ENCODE results near the gene OR2Y1. TPM values are rescaled to one million over a fixed set of nuclear protein-coding genes. Genes with fewer than 3 reads are reported as not detected.
"Not testable (repeated sequence)": the region's sequence is repeated elsewhere in the genome, so short reads cannot be mapped to it uniquely, and the experiment has no call there.

OR2Y1 gene
- total RNA-seq, 1 donor, result not detected

- H3K9me3 ChIP-seq (ENCODE audit: low read depth, low read length), result no peaks in the 10 kb centered on the region
- H3K4me3 ChIP-seq (ENCODE audit: low read length), result no peak overlapping the region
- H3K27me3 ChIP-seq (ENCODE audit: insufficient read depth, low read length), result peaks cover 3% of the 10 kb centered on the region
- H3K4me1 ChIP-seq (ENCODE audit: insufficient read depth, low read length), result no peaks in the 10 kb centered on the region
Measured at GRCh38 chr5:180703912-180704311, 35.9 kb downstream of the OR2Y1 start.

DNA sequence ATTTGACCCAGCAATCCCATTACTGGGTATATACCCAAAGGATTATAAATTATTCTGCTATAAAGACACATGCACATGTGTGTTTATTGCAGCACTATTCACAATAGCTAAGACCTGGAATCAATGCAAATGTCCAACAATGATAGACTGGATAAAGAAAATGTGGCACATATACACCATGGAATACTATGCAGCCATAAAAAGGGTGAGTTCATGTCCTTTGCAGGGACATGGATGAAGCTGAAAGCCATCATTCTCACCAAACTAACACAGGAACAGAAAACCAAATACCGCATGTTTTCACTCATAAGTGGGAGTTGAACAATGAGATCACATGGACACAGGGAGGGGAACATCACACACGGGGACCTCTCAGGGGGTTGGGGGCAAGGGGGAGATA lies 36.5 kb downstream of the OR2Y1 start:
- H3K9me3 ChIP-seq (ENCODE audit: low read depth, low read length); H3K4me1 ChIP-seq (ENCODE audit: insufficient read depth, low read length); H3K4me3 ChIP-seq (ENCODE audit: low read length); H3K27me3 ChIP-seq (ENCODE audit: insufficient read depth, low read length): not testable (repeated sequence)

DNA sequence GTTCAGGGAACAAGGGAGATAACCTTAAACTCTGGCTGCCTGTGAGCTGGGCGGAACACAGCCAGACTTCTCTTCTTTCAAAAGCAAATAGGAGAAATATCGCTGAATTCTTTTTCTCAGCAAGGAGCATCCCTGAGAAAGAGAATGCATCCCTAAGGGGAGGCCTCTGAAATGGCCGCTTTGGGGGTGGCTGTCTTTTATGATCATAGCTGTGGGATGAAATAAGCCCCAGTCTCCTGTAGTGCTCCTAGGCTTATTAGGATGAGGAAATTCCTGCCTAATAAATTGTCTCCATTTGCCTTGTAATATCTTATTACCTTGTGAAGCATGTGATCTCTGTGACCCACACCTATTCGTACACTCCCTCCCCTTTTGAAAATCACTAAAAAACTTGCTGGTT lies 39.4 kb downstream of the OR2Y1 start:
- H3K4me1 ChIP-seq (ENCODE audit: insufficient read depth, low read length); H3K9me3 ChIP-seq (ENCODE audit: low read depth, low read length); H3K27me3 ChIP-seq (ENCODE audit: insufficient read depth, low read length); H3K4me3 ChIP-seq (ENCODE audit: low read length): not testable (repeated sequence)

- Histone ChIP-seq H3K4me1 (ENCODE audit: insufficient read depth, low read length) (no peaks in the 10 kb centered on the region), H3K27me3 (ENCODE audit: insufficient read depth, low read length) (peaks cover 3% of the 10 kb centered on the region), H3K4me3 (ENCODE audit: low read length) (no peak overlapping the region), H3K9me3 (ENCODE audit: low read depth, low read length) (no peaks in the 10 kb centered on the region)
Measured at GRCh38 chr5:180699042-180699441, 40.8 kb downstream of the OR2Y1 start.

GRCh38 chr5:180696116-180696515 lies 43.7 kb downstream of the OR2Y1 start:
- no peak overlapping the region for H3K4me3 ChIP-seq (ENCODE audit: low read length)
- peaks cover 1% of the 10 kb centered on the region for H3K4me1 ChIP-seq (ENCODE audit: insufficient read depth, low read length)
- no peaks in the 10 kb centered on the region for H3K27me3 ChIP-seq (ENCODE audit: insufficient read depth, low read length)
- H3K9me3 ChIP-seq (ENCODE audit: low read depth, low read length), result no peaks in the 10 kb centered on the region

DNA sequence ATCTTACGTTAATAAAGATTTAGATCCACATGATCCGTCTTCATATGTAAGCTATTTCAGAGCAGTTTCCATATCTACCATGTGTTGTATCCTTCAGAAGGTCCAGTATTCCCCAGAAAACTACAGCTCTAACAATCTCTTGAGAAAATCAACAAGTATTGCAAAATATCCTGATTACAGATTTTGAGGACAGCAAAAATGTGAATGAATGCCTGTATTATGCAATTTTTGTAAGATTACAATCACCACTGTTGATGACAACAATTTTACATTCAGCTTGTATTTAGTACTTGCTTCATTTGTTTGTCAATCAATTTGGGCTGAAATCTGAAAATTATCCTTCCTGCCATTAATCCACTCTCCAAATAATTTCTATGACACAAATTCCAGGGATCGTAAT lies 47.4 kb downstream of the OR2Y1 start:
- H3K4me3 ChIP-seq (ENCODE audit: low read length), result no peak overlapping the region
- H3K4me1 ChIP-seq (ENCODE audit: insufficient read depth, low read length), result peaks cover 10% of the 10 kb centered on the region
- no peaks in the 10 kb centered on the region for H3K27me3 ChIP-seq (ENCODE audit: insufficient read depth, low read length)
- no peaks in the 10 kb centered on the region for H3K9me3 ChIP-seq (ENCODE audit: low read depth, low read length)

DNA sequence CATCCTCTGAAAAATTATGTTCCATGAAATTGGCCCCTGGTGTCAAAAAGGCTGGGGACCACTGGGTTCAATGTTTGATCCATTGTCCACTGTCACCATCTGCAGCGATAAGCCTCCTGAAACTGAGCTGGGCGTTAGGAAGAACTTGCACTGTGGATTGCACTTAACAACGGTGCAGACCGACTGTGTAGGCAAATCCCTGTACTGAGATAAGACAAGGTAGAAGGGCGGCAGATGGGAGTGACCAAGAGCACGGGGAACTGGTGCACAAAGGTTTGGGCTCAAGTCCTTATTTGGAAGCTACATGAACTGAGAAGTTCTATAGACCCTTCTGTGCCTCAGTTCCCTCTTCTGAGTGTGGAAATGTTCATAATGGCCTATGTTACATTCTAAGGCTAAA lies 48.8 kb downstream of the OR2Y1 start:
- Histone ChIP-seq H3K27me3 (ENCODE audit: insufficient read depth, low read length) (no peaks in the 10 kb centered on the region), H3K4me1 (ENCODE audit: insufficient read depth, low read length) (peaks cover 10% of the 10 kb centered on the region), H3K4me3 (ENCODE audit: low read length) (no peak overlapping the region), H3K9me3 (ENCODE audit: low read depth, low read length) (no peaks in the 10 kb centered on the region)

DNA sequence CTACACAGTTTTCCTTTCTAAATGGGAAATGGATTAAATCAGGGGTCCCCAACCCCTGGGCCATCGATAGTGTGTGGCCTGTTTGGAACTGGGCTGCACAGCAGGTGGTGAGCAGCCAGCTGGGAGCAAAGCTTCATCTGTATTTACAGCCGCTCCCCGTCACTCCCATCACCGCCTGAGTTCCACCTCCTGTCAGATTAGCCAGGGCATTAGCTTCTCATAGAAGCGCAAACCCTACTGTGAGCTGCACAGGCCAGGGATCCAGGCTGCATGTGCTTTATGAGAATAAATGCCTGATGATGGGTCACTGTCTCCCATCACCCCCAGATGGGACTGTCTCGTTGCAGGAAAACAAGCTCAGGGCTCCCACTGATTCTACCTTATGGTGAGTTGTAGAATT lies 49.3 kb downstream of the OR2Y1 start:
- H3K9me3 ChIP-seq (ENCODE audit: low read depth, low read length), result no peaks in the 10 kb centered on the region
- peaks cover 10% of the 10 kb centered on the region for H3K4me1 ChIP-seq (ENCODE audit: insufficient read depth, low read length)
- H3K27me3 ChIP-seq (ENCODE audit: insufficient read depth, low read length), result no peaks in the 10 kb centered on the region
- no peak overlapping the region for H3K4me3 ChIP-seq (ENCODE audit: low read length)

DNA sequence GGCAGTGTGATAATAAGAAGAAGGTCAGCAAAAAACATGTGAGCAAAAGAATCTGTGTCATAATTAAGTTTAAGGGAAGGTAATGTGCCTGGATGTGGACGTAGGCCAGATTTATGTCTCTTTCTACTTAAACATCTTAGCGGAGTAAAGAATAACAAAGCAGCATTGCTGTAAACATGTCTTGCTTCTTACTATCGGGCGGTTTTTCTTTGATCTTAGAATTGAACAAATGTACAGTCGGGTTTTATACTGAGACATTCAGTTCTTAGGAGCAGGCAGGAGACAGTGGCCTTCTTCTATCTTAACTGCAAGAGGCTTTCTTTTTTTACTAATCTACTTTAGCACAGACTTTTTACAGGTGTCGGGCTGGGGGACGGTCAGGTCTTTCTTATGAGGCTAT lies 50.1 kb downstream of the OR2Y1 start:
- Histone ChIP-seq H3K4me1 (ENCODE audit: insufficient read depth, low read length) (peaks cover 11% of the 10 kb centered on the region), H3K4me3 (ENCODE audit: low read length) (no peak overlapping the region)

More for the DNA sequence above, 50.1 kb downstream of the OR2Y1 start:
- Histone ChIP-seq H3K9me3 (ENCODE audit: low read depth, low read length) (no peaks in the 10 kb centered on the region), H3K27me3 (ENCODE audit: insufficient read depth, low read length) (no peaks in the 10 kb centered on the region)

Other genes starting within 250 kb of the OR2Y1 start
- 8.1 TPM for gene CNOT6, start 245.7 kb downstream of the OR2Y1 start, total RNA-seq
- gene SCGB3A1, start 148.6 kb downstream of the OR2Y1 start, total RNA-seq, result not detected
- 1.3 TPM for gene FLT4, start 90.5 kb downstream of the OR2Y1 start, total RNA-seq
- 119 TPM for gene MGAT1, start 62.7 kb upstream of the OR2Y1 start, total RNA-seq
- gene ZFP62, start 121.2 kb upstream of the OR2Y1 start, total RNA-seq, result 9.4 TPM
- gene BTNL8, start 159.1 kb upstream of the OR2Y1 start, total RNA-seq, result not detected
- not detected for gene BTNL3, start 248.8 kb upstream of the OR2Y1 start, total RNA-seq